Transverse colon (tissue), 4 donors: ENCODE data around the gene SYNPO2.

Source experiments
- POLR2A ChIP-seq: fragments of 450-650 bp; IDR thresholded peaks from one replicate; pipeline ENCODE4 v1.6.1; 2016; ENCODE audit warnings: antibody characterized with exemption, mild to moderate bottlenecking, moderate library complexity
- POLR2AphosphoS5 ChIP-seq, 3 donors: sonication (generic); formaldehyde crosslinking; IDR thresholded peaks; one replicate each; pipeline ENCODE4 v1.6.1; 2016; ENCODE audit warnings: antibody characterized with exemption in 3 of 3
- TF ChIP-seq, protein P1 (sequence below), 5 experiments: fragments of 200-600 bp in 3 of 5; fragments of 450-650 bp in 2 of 5; sonication (generic) in 3 of 5; IDR thresholded peaks; 1 replicate in 2 of 5; 2 replicates in 3 of 5; pipeline ENCODE4 v1.5.1; 2016 to 2017; ENCODE audit warnings: antibody characterized with exemption in 5 of 5, inconsistent platforms in 3 of 5, mild to moderate bottlenecking in 2 of 5, moderate library complexity in 1 of 5

DNA sequence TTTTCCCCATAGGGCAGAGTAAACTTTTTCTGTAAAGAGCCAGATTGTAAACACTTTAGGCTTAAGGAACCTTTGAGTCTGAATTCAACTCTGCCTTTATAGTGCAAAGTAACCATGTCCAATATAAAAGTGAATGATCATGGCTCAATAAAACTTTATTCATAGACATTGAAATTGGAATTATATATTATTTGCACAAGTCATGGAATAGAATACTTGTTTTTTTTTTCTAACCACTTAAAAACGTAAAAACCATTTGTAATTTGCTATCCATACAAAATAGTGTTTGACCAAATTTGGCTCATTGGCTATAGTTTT is 192.8 kb downstream of the SYNPO2 start:
- TF ChIP-seq, protein P1, sequence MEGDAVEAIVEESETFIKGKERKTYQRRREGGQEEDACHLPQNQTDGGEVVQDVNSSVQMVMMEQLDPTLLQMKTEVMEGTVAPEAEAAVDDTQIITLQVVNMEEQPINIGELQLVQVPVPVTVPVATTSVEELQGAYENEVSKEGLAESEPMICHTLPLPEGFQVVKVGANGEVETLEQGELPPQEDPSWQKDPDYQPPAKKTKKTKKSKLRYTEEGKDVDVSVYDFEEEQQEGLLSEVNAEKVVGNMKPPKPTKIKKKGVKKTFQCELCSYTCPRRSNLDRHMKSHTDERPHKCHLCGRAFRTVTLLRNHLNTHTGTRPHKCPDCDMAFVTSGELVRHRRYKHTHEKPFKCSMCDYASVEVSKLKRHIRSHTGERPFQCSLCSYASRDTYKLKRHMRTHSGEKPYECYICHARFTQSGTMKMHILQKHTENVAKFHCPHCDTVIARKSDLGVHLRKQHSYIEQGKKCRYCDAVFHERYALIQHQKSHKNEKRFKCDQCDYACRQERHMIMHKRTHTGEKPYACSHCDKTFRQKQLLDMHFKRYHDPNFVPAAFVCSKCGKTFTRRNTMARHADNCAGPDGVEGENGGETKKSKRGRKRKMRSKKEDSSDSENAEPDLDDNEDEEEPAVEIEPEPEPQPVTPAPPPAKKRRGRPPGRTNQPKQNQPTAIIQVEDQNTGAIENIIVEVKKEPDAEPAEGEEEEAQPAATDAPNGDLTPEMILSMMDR (IDR thresholded peaks at IDR 0.05) = no peak
- TF ChIP-seq POLR2AphosphoS5 (IDR thresholded peaks at IDR 0.05) (no peak), POLR2A (no peak)
